K562 (cell line): ENCODE data around the gene EEPD1. TPM values are rescaled to one million over a fixed set of nuclear protein-coding genes. Genes with fewer than 3 reads are reported as not detected.
A peak's percentile ranks its signal among the peaks of the same experiment; 100 is the strongest.

Source experiments
- BACH1 ChIP-seq: fragments of 200-800 bp; sonication (Bioruptor generic); IDR thresholded peaks from 2 replicates; pipeline ENCODE4 v1.6.1; 2016; ENCODE audit warnings: missing genetic modification characterization, missing compliant biosample characterization
- C11orf30 ChIP-seq: fragments of 450-650 bp; IDR thresholded peaks from 2 replicates; pipeline ENCODE4 v1.6.1; 2016; ENCODE audit warnings: low read depth, mild to moderate bottlenecking
- CXXC5 ChIP-seq: fragments of 250-450 bp; sonication (Bioruptor Pico); IDR thresholded peaks from 2 replicates; pipeline ENCODE4 v1.8.0; 2022; ENCODE audit warnings: inconsistent platforms, mild to moderate bottlenecking, moderate library complexity
- ELF4 ChIP-seq: fragments of 450-650 bp; formaldehyde crosslinking; IDR thresholded peaks from 2 replicates; pipeline ENCODE4 v1.4.0; 2022; ENCODE audit warnings: missing genetic modification characterization
- EP300 ChIP-seq: IDR thresholded peaks from 2 replicates; pipeline ENCODE4 v1.6.1; 2012; ENCODE audit warnings: low read length, improper control_type of control experiment
- ESRRB ChIP-seq: fragments of 250-450 bp; sonication (Bioruptor Pico); IDR thresholded peaks from 2 replicates; pipeline ENCODE4 v1.5.0; 2020; ENCODE audit warnings: mild to moderate bottlenecking, moderate library complexity, borderline replicate concordance
- ETV5 ChIP-seq: sonication (generic); formaldehyde crosslinking; IDR thresholded peaks from 2 replicates; pipeline ENCODE4 v1.4.0; 2020; ENCODE audit warnings: low read depth, mild to moderate bottlenecking, missing genetic modification reagents
- FOSL1 ChIP-seq: fragments of 200-800 bp; sonication (Bioruptor generic); conservative IDR thresholded peaks from 2 replicates; pipeline ENCODE4 v1.6.1; 2016; ENCODE audit warnings: missing genetic modification characterization, missing compliant biosample characterization
- GATAD2A ChIP-seq: fragments of 450-650 bp; IDR thresholded peaks from 2 replicates; pipeline ENCODE4 v1.6.1; 2017
- JUND ChIP-seq, 2 experiments: IDR thresholded peaks; 2 replicates in 1 of 2; 3 replicates in 1 of 2; pipeline ENCODE4 v1.6.1; 2011; ENCODE audit warnings: borderline replicate concordance in 2 of 2, low read depth in 2 of 2, low read length in 2 of 2, improper control_type of control experiment in 1 of 2, missing biosample characterization in 1 of 2, missing genetic modification characterization in 1 of 2, missing genetic modification reagents in 1 of 2
- MAFK ChIP-seq: IDR thresholded peaks from 2 replicates; pipeline ENCODE4 v1.6.1; 2011; ENCODE audit warnings: low read length, improper control_type of control experiment
- NFE2L1 ChIP-seq: fragments of 450-650 bp; IDR thresholded peaks from 2 replicates; pipeline ENCODE4 v1.6.1; 2016; ENCODE audit warnings: missing genetic modification characterization, low read depth, mild to moderate bottlenecking, missing compliant biosample characterization, moderate library complexity, borderline replicate concordance
- PRPF4 ChIP-seq: fragments of 200-400 bp; formaldehyde crosslinking; IDR thresholded peaks from one replicate; pipeline ENCODE4 v1.6.1; 2017; ENCODE audit warnings: low read length, low read depth, mild to moderate bottlenecking; ENCODE audit not compliant: insufficient read depth, poor library complexity, severe bottlenecking
- SMAD4 ChIP-seq: fragments of 250-450 bp; sonication (Bioruptor Pico); conservative IDR thresholded peaks from 2 replicates; pipeline ENCODE4 v1.8.0; 2021; ENCODE audit warnings: inconsistent platforms, mild to moderate bottlenecking, moderate library complexity
- SMARCE1 ChIP-seq: fragments of 450-650 bp; IDR thresholded peaks from 2 replicates; pipeline ENCODE4 v1.7.1; 2016; ENCODE audit warnings: mild to moderate bottlenecking
- SMC3 ChIP-seq: conservative IDR thresholded peaks from 2 replicates; pipeline ENCODE4 v1.6.1; 2011; ENCODE audit warnings: low read depth, low read length, improper control_type of control experiment; ENCODE audit not compliant: insufficient read depth
- SREBF1 ChIP-seq: fragments of 150-350 bp; IDR thresholded peaks from 2 replicates; pipeline ENCODE4 v1.6.1; 2014; ENCODE audit warnings: antibody characterized with exemption, low read depth, low read length, borderline replicate concordance
- TEAD1 ChIP-seq, 2 experiments: fragments of 450-650 bp in 1 of 2; sonication (generic) in 1 of 2; formaldehyde crosslinking; IDR thresholded peaks; 2 replicates each; pipeline versions ENCODE4 v1.4.0 to v1.8.0; 2020 to 2022; ENCODE audit warnings: mild to moderate bottlenecking in 2 of 2, missing genetic modification reagents in 1 of 2
- ZNF384 ChIP-seq: IDR thresholded peaks from 2 replicates; pipeline ENCODE4 v1.6.1; 2012; ENCODE audit warnings: low read depth, low read length, improper control_type of control experiment
- ZNF444 ChIP-seq: fragments of 250-450 bp; sonication (Bioruptor Pico); IDR thresholded peaks from 2 replicates; pipeline ENCODE4 v1.4.0; 2020; ENCODE audit warnings: mild to moderate bottlenecking, moderate library complexity
- ZNF696 ChIP-seq: fragments of 250-450 bp; sonication (Bioruptor Pico); conservative IDR thresholded peaks from 2 replicates; pipeline ENCODE4 v1.4.0; 2020; ENCODE audit warnings: mild to moderate bottlenecking, moderate library complexity
- polyA plus RNA-seq, 8 experiments: library from polyadenylated mRNA; depleted of rRNA in 4 of 8; stranded (reverse) in 5 of 8; unstranded in 3 of 8; fragments of >200 nt; fragmentation: Nextera tagmentation in 2 of 8; fragmentation: Illumina TruSeq in 1 of 8; extraction: Ambion mirVana in 2 of 8; extraction: Trizol in 1 of 8; gene quantifications; 2 replicates each; pipeline versions ENCODE4 v1.2.1 to v1.2.3, GENCODE V29; 2011 to 2014; ENCODE audit warnings: inconsistent platforms in 1 of 8, missing spikeins in 1 of 8
- total RNA-seq, 7 experiments: library from RNA; depleted of rRNA in 6 of 7; stranded (reverse); fragments of >200 nt in 6 of 7; fragmentation: Illumina TruSeq in 2 of 7; extraction: Trizol in 2 of 7; gene quantifications; 2 replicates each; pipeline versions ENCODE4 v1.2.1 to v1.2.3, GENCODE V29; 2011 to 2021; ENCODE audit warnings: low replicate concordance in 1 of 7
- TF ChIP-seq, protein P1 (sequence below): fragments of 250-450 bp; sonication (Bioruptor Pico); IDR thresholded peaks from 2 replicates; pipeline ENCODE4 v1.4.0; 2020; ENCODE audit warnings: mild to moderate bottlenecking
- TF ChIP-seq, protein P2 (sequence below): fragments of 200-800 bp; sonication (Bioruptor generic); IDR thresholded peaks from 2 replicates; pipeline ENCODE4 v1.6.1; 2017; ENCODE audit warnings: missing genetic modification characterization, missing compliant biosample characterization

Gene EEPD1
- total and polyA plus RNA-seq, 9 of the 15 experiments (the other 6 are each of a cell fraction or from before 2014, with no cell fraction given), result 0.01 to 1.5 (median 0.74) TPM; not detected in 1

DNA sequence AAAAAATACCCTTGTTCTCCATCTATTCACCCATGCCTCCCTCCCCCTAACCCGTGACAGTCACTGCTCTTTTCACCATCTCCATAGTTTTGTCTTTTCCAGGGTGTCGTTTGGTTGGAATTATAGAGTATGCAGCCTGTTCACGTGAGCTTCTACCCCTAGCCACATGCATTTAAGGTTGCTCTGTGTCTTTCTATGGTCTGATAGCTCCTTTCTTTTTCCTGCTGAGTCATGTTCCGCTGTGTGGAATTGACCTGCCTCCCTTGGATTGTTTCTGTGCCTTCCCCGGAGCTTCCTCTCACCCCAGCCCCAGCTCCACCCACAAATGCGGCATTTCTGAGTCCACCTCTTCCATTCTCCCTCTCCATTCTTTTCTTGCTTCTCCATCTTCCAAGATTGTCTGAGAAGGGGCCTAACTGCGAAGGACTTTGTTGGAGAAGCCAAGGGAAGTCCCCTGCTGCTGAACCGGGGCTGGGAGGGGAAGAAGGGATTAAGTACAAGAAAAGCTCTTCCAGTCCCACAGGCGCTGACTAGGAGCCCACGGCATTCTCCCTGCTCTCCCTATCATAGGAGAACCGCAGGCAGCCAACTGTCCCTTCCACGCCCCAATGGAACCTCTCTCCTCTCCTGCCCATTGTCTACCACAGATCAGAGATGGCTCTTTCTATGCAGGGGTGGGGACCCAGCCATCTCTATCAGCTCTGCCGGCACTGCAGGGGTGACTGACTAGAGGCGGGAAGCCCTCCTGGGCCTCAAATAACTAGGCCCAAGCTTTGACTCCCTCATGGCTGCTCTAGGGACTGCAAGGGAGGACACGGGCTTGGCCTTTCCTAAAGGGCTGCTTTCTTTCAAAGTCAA, 149.1 kb downstream of the EEPD1 start (continued):
- no peak for TF ChIP-seq PRPF4
- TF ChIP-seq SMC3, result 0 out of 2 replicates have a peak, but pooled peaks have one; percentile 3
- TF ChIP-seq, protein P1, sequence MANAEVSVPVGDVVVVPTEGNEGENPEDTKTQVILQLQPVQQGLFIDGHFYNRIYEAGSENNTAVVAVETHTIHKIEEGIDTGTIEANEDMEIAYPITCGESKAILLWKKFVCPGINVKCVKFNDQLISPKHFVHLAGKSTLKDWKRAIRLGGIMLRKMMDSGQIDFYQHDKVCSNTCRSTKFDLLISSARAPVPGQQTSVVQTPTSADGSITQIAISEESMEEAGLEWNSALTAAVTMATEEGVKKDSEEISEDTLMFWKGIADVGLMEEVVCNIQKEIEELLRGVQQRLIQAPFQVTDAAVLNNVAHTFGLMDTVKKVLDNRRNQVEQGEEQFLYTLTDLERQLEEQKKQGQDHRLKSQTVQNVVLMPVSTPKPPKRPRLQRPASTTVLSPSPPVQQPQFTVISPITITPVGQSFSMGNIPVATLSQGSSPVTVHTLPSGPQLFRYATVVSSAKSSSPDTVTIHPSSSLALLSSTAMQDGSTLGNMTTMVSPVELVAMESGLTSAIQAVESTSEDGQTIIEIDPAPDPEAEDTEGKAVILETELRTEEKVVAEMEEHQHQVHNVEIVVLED, result no peak
- TF ChIP-seq SMAD4 (CRISPR knock-in tag), result no peak; the same call in 1 of the 2 replicates
- no peak for TF ChIP-seq SREBF1
- TF ChIP-seq JUND (IDR thresholded peaks at IDR 0.05; ENCODE audit: borderline replicate concordance, low read depth, low read length), result no peak
- peak; percentile 23; the same call in 1 of the 3 replicates for TF ChIP-seq JUND (tag; IDR thresholded peaks at IDR 0.05; ENCODE audit: borderline replicate concordance, low read depth, low read length)
- peak; percentile 99 for TF ChIP-seq BACH1
- TF ChIP-seq, protein P2, sequence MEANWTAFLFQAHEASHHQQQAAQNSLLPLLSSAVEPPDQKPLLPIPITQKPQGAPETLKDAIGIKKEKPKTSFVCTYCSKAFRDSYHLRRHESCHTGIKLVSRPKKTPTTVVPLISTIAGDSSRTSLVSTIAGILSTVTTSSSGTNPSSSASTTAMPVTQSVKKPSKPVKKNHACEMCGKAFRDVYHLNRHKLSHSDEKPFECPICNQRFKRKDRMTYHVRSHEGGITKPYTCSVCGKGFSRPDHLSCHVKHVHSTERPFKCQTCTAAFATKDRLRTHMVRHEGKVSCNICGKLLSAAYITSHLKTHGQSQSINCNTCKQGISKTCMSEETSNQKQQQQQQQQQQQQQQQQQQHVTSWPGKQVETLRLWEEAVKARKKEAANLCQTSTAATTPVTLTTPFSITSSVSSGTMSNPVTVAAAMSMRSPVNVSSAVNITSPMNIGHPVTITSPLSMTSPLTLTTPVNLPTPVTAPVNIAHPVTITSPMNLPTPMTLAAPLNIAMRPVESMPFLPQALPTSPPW (CRISPR knock-in tag), result no peak
- TF ChIP-seq NFE2L1 (tag), result peak; percentile 98
- no peak for TF ChIP-seq ZNF384
- peak; percentile 17; the same call in 1 of the 2 replicates for TF ChIP-seq CXXC5 (CRISPR knock-in tag)
- TF ChIP-seq ETV5 (CRISPR knock-in tag), result 0 out of 2 replicates have a peak, but pooled peaks have one; percentile 15
- TF ChIP-seq GATAD2A, result no peak
- peak; percentile 49; the same call in 1 of the 2 replicates for TF ChIP-seq EP300
- no peak for TF ChIP-seq ZNF444 (CRISPR knock-in tag)
- TF ChIP-seq FOSL1 (tag), result peak; percentile 49
- TF ChIP-seq ZNF696 (CRISPR knock-in tag), result no peak
- TF ChIP-seq ELF4 (CRISPR knock-in tag), result 0 out of 2 replicates have a peak, but pooled peaks have one; percentile 62
- no peak for TF ChIP-seq ESRRB (CRISPR knock-in tag)
- peak; percentile 96 for TF ChIP-seq C11orf30
- peak in 1 of 2 experiments; percentile 49; a peak in 1 of 4 replicates for TF ChIP-seq TEAD1 (CRISPR knock-in tag; IDR thresholded peaks at IDR 0.05)
- TF ChIP-seq SMARCE1, result peak; percentile 60
- peak; percentile 93 for TF ChIP-seq MAFK
